Tongue (tissue), 2 donors: Measurements from ENCODE around the gene PGM2L1. TPM values are rescaled to one million over a fixed set of nuclear protein-coding genes. Genes with fewer than 3 reads are reported as not detected.
"Not testable (repeated sequence)": the region's sequence is repeated elsewhere in the genome, so short reads cannot be mapped to it uniquely, and the experiment has no call there.

Experiments used
- DNase-seq: peaks from one replicate; pipeline ENCODE4 v3.0.0-alpha.2; 2015
- total RNA-seq: library from RNA; depleted of rRNA; stranded (reverse); fragments of >200 nt; gene quantifications from one replicate; pipeline ENCODE4 v1.2.3, GENCODE V29; 2014

Gene PGM2L1
- 12.3 TPM for total RNA-seq

DNA sequence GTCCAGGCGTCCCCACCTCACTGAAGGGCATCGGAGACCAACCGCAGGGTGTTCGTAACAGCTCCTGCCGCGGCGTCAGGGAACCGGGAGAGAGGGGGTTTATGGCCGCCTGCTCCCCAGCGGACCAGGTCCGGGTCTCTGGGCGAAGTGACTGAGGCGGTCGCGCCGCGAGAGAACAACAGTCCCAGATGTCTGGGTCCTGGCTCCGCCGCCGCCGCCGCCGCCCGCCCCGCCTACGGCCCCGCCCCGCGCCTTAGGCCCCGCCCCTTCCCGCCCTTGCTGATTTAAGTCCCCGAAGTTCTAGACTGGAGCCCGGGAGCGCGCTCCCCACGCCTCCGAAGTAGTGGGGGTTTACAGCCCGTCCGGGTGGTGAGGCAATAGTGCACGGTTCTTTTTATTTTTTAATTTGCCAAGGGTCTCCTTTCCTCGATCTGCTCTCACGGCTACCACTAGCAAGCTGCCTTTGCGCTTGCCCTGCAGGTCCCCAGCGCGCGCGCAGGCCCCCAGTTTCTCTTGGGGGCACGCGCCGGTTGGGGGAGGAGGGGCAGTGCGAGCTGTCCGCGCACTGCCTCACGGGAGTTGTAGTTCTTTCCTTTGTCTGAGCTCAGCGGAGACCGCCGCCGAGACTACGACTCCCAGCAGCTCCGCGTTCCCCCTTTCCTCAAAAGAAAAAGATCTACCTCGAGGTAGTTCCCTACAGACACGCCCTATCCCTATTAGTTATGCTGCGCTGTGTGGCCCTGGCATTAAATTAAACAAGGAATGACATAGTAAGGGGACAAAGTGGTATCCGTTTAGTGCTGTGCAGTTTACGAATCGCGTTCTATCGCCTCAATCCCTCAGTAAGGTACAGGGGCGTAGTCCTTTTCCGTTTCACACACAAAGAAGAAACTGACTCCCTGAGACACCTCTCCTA lies at the start of gene PGM2L1:
PGM2L1 (minus strand) TSS at position 190 of the 916 bp plus-strand sequence. CDS start 272 bp downstream, outside the sequence.
- DNase-seq = peak; percentile 99

GRCh38 chr11:74447720-74448119 lies 49.5 kb upstream of the PGM2L1 start:
- no peak for DNase-seq

DNA sequence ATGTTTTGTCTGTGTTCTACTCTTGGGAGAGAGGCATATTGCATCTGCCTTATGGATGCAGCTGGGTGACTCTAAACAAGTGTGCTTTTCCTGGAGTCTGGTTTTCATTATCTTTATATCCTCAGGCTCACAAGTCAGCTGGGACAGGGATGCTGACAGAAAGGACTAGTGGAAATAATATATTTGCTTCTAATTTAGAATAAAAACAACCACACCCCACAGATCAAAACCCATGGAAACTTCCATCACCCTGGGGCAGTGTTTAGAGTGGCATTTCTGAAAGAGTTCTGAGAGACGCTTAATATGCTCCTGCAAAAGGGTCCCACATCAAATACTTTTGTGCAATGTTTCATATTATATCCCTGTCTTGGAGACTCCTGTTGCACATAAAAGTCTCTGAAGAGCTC lies 48.3 kb upstream of the PGM2L1 start:
- DNase-seq = peak; percentile 60

DNA sequence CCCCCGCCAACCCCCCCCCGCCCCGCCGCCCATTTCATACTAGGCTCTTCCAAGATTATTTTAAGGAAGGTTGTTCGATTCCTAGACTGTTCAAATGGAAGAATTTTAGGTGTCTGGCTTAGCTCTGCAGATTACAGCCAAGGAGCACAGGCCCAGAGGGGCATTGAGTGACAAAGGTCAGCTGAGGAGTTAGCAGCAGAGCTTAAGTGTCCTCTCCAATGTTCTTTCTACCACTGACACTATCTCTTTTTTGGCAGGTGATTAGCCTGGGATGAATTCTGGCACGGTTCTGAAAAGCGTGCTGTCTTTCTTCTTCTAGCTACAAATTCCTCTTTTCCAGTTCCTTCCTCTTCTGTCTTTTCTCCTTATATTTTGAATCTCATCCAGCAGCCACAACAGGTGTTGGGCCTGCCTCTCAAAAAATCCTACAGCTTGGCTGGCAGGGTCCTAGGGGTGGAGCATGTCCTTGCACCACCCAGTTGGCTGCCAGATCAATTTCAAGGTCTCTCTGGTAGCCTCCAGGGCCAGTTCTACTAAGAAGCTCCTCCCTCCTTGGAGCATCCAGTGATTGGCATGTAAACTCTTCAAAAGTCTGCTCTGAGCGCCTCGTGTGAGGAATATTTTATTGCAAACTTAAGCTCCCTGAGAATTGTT lies 46.1 kb upstream of the PGM2L1 start:
- DNase-seq = peak; percentile 92

DNA sequence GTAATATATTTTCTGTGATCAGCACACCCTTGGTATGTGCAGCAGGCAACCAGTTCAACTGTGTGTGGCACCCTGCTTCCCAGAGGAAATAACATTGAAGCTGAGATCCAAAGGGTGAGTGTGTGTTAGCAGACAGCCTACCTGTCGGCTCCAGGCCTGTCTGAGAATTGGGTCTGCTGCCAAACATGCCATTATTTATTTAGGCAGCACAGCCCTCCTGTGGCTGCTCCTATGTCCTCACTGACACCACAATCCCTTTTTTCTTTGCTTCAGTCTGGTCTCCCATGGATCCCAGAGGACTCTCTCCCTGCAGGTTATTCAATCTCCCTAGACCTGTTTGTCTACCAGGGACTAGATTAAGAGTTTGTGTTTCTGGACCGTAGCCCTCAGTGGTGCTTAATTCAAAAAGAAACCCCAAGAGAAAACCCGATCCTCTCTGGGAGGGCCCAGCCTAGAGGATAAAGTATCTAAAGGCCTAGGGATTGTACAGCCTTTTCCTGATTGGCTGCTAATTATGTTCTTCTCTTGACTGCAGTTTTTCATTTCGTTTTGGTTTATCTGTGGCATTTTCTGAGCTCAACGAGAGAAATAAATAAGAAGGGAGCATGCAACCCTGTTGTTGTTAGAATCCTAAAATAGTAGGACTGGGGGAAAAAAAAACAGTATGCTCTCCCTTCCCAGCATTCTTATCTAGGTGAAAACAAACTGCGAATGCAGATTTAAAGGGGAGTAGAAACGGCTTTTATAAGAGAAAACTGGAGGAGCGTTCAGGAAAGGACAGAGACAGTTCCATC lies 45.0 kb upstream of the PGM2L1 start:
- DNase-seq = peak; percentile 54

GRCh38 chr11:74442636-74443035 lies 44.4 kb upstream of the PGM2L1 start:
- DNase-seq = no peak

- no peak for DNase-seq
These were observed 40.4 kb upstream of the PGM2L1 start for GRCh38 chr11:74438681-74439080.

- no peak for DNase-seq
These were observed 39.3 kb upstream of the PGM2L1 start for GRCh38 chr11:74437441-74438042.

- DNase-seq = no peak
These were observed 36.3 kb upstream of the PGM2L1 start for GRCh38 chr11:74434528-74434927.

- DNase-seq = no peak
These were observed 31.0 kb upstream of the PGM2L1 start for GRCh38 chr11:74429205-74429604.

DNA sequence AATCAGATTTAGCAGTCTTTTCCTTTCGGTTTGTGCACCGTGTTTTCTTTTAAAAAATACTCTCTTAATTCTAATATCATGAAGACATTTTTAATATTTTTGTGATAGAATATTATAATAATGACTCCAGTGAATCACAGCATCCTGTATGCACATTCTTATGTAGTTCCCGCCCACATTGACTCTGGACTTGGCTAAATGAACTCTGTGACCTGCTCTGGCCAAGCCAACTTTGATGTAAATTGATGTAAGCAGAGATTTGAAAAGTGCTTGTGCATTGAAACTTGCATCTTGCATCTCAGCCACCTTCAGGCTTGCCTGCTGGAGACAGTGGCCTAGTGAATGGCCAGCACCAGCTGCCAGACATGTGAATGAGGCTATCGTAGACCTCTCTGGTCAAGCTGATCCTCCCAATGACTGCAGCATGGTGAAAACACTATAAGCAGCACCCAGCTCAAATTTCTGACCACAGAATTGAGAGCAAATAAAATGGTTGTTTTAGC lies 29.2 kb upstream of the PGM2L1 start:
- DNase-seq = no peak

- DNase-seq = no peak
These were observed 26.9 kb upstream of the PGM2L1 start for GRCh38 chr11:74425100-74425499.

GRCh38 chr11:74418509-74418895 lies 20.3 kb upstream of the PGM2L1 start:
- DNase-seq = peak; percentile 5

- DNase-seq = no peak
These were observed 19.8 kb upstream of the PGM2L1 start for GRCh38 chr11:74417860-74418508.

DNA sequence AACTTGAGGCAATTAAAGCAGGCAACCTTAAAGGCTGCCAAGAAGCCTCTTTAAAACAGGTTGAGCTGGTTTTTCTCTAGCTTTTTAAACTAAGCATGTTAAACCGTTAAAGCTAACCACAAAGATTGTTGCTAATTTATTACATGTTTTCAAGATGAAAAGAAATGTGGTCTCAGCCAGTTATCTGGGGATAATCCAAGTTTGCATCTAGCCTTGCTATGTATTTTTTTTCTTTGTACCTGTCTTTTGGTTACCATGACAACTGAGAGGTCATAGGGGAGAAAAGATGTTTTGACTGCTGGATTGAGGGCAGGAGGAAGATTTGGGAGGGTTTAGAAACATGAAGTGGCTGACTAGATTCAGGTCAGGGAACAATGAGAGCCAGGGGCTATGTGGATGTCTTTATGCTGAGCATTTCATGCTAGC lies 19.2 kb upstream of the PGM2L1 start:
- peak; percentile 33 for DNase-seq

GRCh38 chr11:74416974-74417373 lies 18.7 kb upstream of the PGM2L1 start:
- not testable (repeated sequence) for DNase-seq

GRCh38 chr11:74412733-74413359 lies 14.6 kb upstream of the PGM2L1 start:
- DNase-seq = no peak

GRCh38 chr11:74412321-74412720 lies 14.1 kb upstream of the PGM2L1 start:
- DNase-seq = no peak

GRCh38 chr11:74409633-74410032 lies 11.4 kb upstream of the PGM2L1 start:
- DNase-seq = no peak

DNA sequence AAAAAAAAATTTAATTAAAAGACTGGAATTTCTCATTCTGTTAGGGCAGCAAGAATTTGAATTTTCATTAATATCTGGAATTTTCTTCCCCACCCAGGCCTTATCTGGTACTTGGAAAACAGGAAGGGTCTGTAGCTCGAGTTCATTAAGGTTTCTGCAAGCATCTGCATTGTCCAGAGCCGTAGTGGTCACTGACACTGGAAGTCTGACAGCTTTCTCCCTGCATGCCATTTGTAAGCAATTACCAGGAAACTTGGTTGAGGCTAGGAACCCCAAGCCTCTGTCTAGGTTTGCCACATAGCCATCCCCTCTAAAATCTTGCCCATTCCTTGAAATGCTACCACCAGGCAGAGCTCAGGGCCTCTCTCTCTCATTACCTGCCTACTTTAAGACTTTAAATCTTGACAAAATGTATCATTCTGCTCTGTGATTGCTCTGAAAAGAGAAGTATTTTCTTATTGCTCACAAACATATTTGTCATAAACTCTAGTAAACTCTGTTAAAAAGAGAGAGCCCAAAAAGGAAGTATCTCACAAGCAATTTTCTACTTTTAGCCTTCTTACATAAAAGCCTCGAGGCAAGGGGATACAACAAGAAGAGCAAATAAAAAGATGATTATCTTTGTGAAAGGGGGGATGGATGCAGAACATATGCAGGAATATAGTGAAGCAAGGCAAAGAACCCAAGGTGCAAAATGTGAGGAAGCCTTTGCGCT lies 5.5 kb upstream of the PGM2L1 start:
- DNase-seq = no peak
